CD4-positive, CD25-positive, alpha-beta regulatory T cell (primary cell): ENCODE data around the gene NFIX. TPM values are rescaled to one million over a fixed set of nuclear protein-coding genes. Genes with fewer than 3 reads are reported as not detected.
A peak's percentile ranks its signal among the peaks of the same experiment; 100 is the strongest.

Experiments used
- ATAC-seq, 2 donors: fragments of 150-1000 bp; cut with Tn5 transposase; one replicate each; pipeline ENCODE4 v1.10.0; 2021; ENCODE audit warnings: low read depth in 2 of 2, moderate number of reproducible peaks in 2 of 2, moderate library complexity in 1 of 2
- DNase-seq, 3 donors: peaks; one replicate each; pipeline versions ENCODE4 v3.0.0 to v3.0.0-alpha.2; 2012 to 2022; ENCODE audit warnings: mixed read lengths in 1 of 3
- H3K27ac ChIP-seq: one replicate; pipeline ENCODE4 v1.7.0; 2013; ENCODE audit warnings: mild to moderate bottlenecking, low read length; ENCODE audit not compliant: insufficient read depth, poor library complexity, severe bottlenecking
- H3K27me3 ChIP-seq: one replicate; pipeline ENCODE4 v1.7.0; 2013; ENCODE audit warnings: low read length; ENCODE audit not compliant: control insufficient read depth, insufficient read depth
- H3K36me3 ChIP-seq: one replicate; pipeline ENCODE4 v1.7.0; 2013; ENCODE audit warnings: mild to moderate bottlenecking, low read length, moderate library complexity; ENCODE audit not compliant: control insufficient read depth, insufficient read depth
- H3K4me1 ChIP-seq: 2 replicates; pipeline ENCODE4 v1.7.0; 2013; ENCODE audit warnings: mild to moderate bottlenecking, low read length; ENCODE audit not compliant: insufficient read depth, control insufficient read depth, poor library complexity, severe bottlenecking
- H3K4me3 ChIP-seq: one replicate; pipeline ENCODE4 v1.7.0; 2013; ENCODE audit warnings: low read depth, mild to moderate bottlenecking, low read length, moderate library complexity
- H3K9me3 ChIP-seq, 2 experiments: 1 replicate in 1 of 2; 2 replicates in 1 of 2; pipeline ENCODE4 v1.7.0; 2013; ENCODE audit warnings: low read length in 2 of 2, mild to moderate bottlenecking in 1 of 2, moderate library complexity in 1 of 2; ENCODE audit not compliant: control insufficient read depth in 2 of 2
- H3K27ac Mint-ChIP-seq, 3 donors: one replicate each; pipeline ENCODE4 v1.8.0; 2020 to 2022; ENCODE audit warnings: mild to moderate bottlenecking in 3 of 3, mixed read lengths in 3 of 3, moderate library complexity in 2 of 3
- H3K27me3 Mint-ChIP-seq: one replicate; pipeline ENCODE4 v1.8.0; 2022; ENCODE audit warnings: mild to moderate bottlenecking, mixed read lengths
- H3K36me3 Mint-ChIP-seq: one replicate; pipeline ENCODE4 v1.8.0; 2020; ENCODE audit warnings: mixed read lengths
- H3K4me1 Mint-ChIP-seq, 4 donors: one replicate each; pipeline ENCODE4 v1.8.0; 2020 to 2022; ENCODE audit warnings: mixed read lengths in 4 of 4, mild to moderate bottlenecking in 1 of 4
- H3K4me3 Mint-ChIP-seq, 4 donors: one replicate each; pipeline ENCODE4 v1.8.0; 2020 to 2022; ENCODE audit warnings: mild to moderate bottlenecking in 4 of 4, mixed read lengths in 4 of 4, moderate library complexity in 3 of 4
- H3K9me3 Mint-ChIP-seq, 7 donors: one replicate each; pipeline ENCODE4 v1.8.0; 2020 to 2022; ENCODE audit warnings: mixed read lengths in 7 of 7, mild to moderate bottlenecking in 3 of 7, moderate library complexity in 2 of 7
- polyA plus RNA-seq, 4 donors: library from polyadenylated mRNA; unstranded; fragments of 300-500 nt; fragmentation: Illumina TruSeq; gene quantifications; one replicate each; pipeline ENCODE4 v1.2.3, GENCODE V29; 2021
- total RNA-seq: library from RNA; stranded (reverse); gene quantifications from one replicate; pipeline ENCODE4 v1.2.3, GENCODE V29; 2022

Gene NFIX
- total and polyA plus RNA-seq, 5 donors from 2014 or later: 0.15 to 1.2 TPM; not detected in 3

DNA sequence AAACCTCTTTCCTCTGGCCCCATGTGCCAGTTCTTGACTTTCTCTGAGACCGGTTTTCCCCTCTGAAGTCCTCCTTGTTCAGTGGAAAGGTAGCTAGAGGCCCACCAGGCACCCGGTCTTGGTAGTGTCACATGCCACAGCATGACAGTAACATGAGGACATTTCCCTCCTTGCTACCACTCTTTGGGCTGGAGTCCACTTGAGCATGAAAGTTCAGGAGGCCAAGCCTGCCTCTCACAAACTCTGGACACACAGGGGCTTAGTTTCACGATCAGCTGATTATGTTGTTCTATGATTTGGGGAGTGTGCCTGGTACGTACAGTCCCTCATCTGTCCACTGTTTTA lies 45.6 kb downstream of the NFIX start:
- H3K36me3 ChIP-seq: no peaks in the 10 kb centered on the region
- no peaks in the 10 kb centered on the region for H3K36me3 Mint-ChIP-seq
- peaks cover 0 to 4% (median 2%) of the 10 kb centered on the region in 4 donors for H3K4me1 Mint-ChIP-seq
- DNase-seq: no peak
- H3K27me3 Mint-ChIP-seq: peaks cover 8% of the 10 kb centered on the region
- no peak overlapping the region for H3K4me3 ChIP-seq
- no peaks in the 10 kb centered on the region for H3K4me1 ChIP-seq
- no peaks in the 10 kb centered on the region for H3K9me3 ChIP-seq
- no peaks in the 10 kb centered on the region for H3K27me3 ChIP-seq
- H3K9me3 Mint-ChIP-seq: peaks cover 0 to 2% (median 0%) of the 10 kb centered on the region in 7 donors
- no peak for ATAC-seq
- no peak overlapping the region for H3K4me3 Mint-ChIP-seq
- H3K27ac ChIP-seq: no peak overlapping the region
- H3K27ac Mint-ChIP-seq: peak overlapping the region in 1 of 3 donors; percentile 6

DNA sequence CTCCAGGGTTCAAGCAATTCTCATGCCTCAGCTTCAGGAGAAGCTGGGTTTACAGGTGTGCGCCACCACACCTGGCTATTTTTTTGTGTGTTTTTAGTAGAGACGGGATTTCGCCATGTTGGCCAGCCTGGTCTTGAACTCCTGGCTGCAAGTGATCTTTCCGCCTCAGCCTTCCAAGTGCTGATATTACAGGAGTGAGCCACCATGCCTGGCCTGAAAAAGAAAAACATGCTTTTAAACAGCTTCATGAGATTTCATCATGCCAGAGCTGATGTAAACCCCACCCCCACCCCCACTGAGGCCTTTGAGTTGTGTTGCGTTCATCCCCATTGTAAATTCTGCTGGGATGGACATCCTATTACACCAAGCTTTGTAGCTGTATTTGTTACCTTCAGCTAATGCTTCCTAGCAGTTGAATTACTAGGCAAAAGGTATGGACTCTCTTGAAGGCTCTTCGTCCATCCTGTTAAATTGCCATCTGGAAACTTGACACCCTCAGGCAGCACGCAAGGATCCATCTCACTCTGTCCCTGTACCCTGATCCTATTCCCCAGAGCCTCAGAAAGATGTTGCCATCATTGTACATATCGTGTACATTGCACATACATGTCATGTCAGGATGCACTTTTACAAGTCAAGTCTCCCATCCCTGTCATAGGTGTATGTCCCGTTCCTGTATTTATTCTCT lies 47.3 kb downstream of the NFIX start:
- no peaks in the 10 kb centered on the region for H3K36me3 ChIP-seq
- ATAC-seq: no peak
- no peak for DNase-seq
- H3K27me3 ChIP-seq: no peaks in the 10 kb centered on the region
- no peaks in the 10 kb centered on the region for H3K4me1 ChIP-seq
- peaks cover 0 to 2% (median 0%) of the 10 kb centered on the region in 7 donors for H3K9me3 Mint-ChIP-seq
- no peaks in the 10 kb centered on the region for H3K9me3 ChIP-seq
- H3K27ac Mint-ChIP-seq: peak overlapping the region in 1 of 3 donors; percentile 72
- H3K27me3 Mint-ChIP-seq: peaks cover 8% of the 10 kb centered on the region
- H3K4me3 Mint-ChIP-seq: no peak overlapping the region
- H3K4me3 ChIP-seq: no peak overlapping the region
- no peaks in the 10 kb centered on the region for H3K36me3 Mint-ChIP-seq
- H3K27ac ChIP-seq: no peak overlapping the region
- H3K4me1 Mint-ChIP-seq: peaks cover 0 to 4% (median 2%) of the 10 kb centered on the region in 4 donors

DNA sequence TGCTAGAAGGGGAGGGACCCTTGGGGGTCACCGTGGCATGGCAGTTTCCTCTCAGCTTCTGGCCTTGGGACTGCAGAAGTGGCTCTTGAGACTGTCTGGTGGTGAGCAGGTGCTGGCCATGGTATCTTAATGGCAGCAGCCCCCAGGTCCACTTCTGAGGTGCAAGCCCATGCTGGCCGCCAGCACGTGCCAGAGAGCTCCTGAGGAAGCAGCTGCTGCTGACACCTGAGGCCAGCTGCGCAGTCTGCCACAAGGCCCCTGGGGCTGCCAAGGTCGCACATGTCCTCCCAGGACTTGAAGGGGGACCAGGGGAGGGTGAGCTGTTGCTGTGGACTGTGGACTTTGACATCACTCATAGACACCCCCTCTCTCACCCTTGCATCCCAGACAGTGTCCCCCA lies 48.0 kb downstream of the NFIX start:
- Mint-ChIP-seq H3K4me3 (no peak overlapping the region), H3K27me3 (peaks cover 8% of the 10 kb centered on the region), H3K27ac (peak overlapping the region in 1 of 3 donors; percentile 72), H3K36me3 (no peaks in the 10 kb centered on the region), H3K9me3 (peaks cover 0 to 2% (median 0%) of the 10 kb centered on the region in 7 donors), H3K4me1 (peaks cover 0 to 4% (median 2%) of the 10 kb centered on the region in 4 donors)
- Histone ChIP-seq H3K4me3 (no peak overlapping the region), H3K27ac (no peak overlapping the region), H3K36me3 (no peaks in the 10 kb centered on the region), H3K9me3 (no peaks in the 10 kb centered on the region), H3K4me1 (no peaks in the 10 kb centered on the region), H3K27me3 (no peaks in the 10 kb centered on the region)
- no peak for ATAC-seq
- no peak for DNase-seq

DNA sequence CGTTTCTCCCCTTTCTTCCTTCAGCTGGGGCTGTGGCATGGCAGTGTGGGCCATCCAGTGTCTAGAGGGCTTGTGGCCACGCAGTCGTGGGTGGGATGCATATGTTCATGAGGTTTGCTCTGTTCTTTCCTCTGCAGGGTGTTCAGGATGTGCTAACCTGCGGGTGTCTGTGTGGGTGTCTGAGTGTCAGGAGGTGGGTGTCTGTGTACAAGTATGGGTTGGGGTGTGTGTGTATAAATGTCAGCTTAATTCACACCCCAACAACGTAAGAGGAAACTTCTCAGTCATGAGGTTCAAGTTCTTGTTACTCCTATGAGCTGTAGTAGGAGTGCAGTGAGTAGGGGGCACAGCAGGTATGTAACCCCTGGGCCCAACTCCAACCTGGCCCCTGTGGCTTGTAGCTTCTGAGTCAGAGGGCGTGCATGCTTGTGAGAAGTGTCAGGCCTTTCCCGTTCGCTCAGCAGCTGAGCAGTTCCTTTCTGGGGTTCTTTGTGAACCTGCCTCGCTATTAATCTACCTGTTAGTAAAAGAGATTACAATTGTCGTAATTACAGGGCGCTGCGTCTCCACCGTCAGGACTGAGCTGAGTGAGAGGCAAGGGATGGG lies 49.1 kb downstream of the NFIX start:
- H3K4me3 Mint-ChIP-seq: no peak overlapping the region
- no peaks in the 10 kb centered on the region for H3K9me3 ChIP-seq
- peaks cover 0 to 4% (median 2%) of the 10 kb centered on the region in 4 donors for H3K4me1 Mint-ChIP-seq
- peaks cover 0 to 2% (median 0%) of the 10 kb centered on the region in 7 donors for H3K9me3 Mint-ChIP-seq
- no peaks in the 10 kb centered on the region for H3K4me1 ChIP-seq
- H3K27ac Mint-ChIP-seq: peak overlapping the region in 1 of 3 donors; percentile 74
- no peaks in the 10 kb centered on the region for H3K27me3 ChIP-seq
- peaks cover 8% of the 10 kb centered on the region for H3K27me3 Mint-ChIP-seq
- ATAC-seq (no peak), DNase-seq (no peak)
- no peak overlapping the region for H3K27ac ChIP-seq
- H3K36me3 ChIP-seq: no peaks in the 10 kb centered on the region
- H3K4me3 ChIP-seq: no peak overlapping the region
- no peaks in the 10 kb centered on the region for H3K36me3 Mint-ChIP-seq

DNA sequence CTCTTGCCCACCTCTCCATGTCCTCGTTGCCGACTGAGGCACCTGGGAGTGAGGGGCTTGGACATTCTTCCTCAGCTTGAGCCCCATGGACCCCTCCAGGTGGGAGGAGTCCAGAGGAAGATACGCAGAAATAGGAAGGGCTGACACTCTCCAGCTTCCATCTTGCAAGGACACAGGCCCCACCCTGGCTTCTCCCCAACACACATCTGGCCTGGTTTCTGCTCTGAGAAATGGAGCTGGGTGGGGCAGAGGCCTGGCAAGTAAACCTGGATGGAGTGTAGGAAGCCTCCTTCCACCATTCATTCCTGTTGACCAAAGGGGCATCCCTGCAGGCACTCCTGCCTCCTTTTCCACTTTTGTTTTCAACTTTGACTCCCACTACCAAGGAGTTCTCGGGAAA lies 50.5 kb downstream of the NFIX start:
- Histone ChIP-seq H3K4me3 (no peak overlapping the region), H3K27me3 (no peaks in the 10 kb centered on the region), H3K36me3 (no peaks in the 10 kb centered on the region), H3K27ac (no peak overlapping the region), H3K9me3 (no peaks in the 10 kb centered on the region), H3K4me1 (no peaks in the 10 kb centered on the region)
- H3K4me1 Mint-ChIP-seq: peaks cover 0 to 4% (median 2%) of the 10 kb centered on the region in 4 donors
- DNase-seq (no peak), ATAC-seq (no peak)
- no peak overlapping the region for H3K4me3 Mint-ChIP-seq
- no peaks in the 10 kb centered on the region for H3K36me3 Mint-ChIP-seq
- H3K27ac Mint-ChIP-seq: no peak overlapping the region
- peaks cover 0 to 2% (median 0%) of the 10 kb centered on the region in 7 donors for H3K9me3 Mint-ChIP-seq
- H3K27me3 Mint-ChIP-seq: peaks cover 14% of the 10 kb centered on the region

DNA sequence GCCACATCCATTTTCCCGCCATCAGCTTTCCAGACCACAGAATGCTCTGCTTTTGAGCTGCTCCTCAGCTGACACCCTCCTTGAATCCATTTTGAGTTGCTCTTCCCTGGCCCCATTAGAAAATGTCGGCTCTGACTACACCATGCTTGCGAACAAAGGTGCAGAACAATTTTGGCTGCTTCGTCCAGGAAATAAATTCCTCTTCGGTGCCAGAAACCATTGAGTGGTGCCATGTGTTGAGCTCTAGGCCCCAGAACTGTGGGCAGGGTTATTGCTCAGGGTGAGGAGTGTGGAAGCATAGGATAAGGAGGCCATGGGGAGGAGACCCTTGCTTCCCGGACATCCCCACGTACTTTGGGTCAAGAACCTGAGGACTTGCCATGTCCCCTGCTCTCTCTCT lies 52.1 kb downstream of the NFIX start:
- Histone ChIP-seq H3K4me3 (no peak overlapping the region), H3K9me3 (no peaks in the 10 kb centered on the region), H3K4me1 (no peaks in the 10 kb centered on the region), H3K36me3 (no peaks in the 10 kb centered on the region), H3K27ac (no peak overlapping the region), H3K27me3 (no peaks in the 10 kb centered on the region)
- H3K9me3 Mint-ChIP-seq: peaks cover 0 to 2% (median 0%) of the 10 kb centered on the region in 7 donors
- H3K36me3 Mint-ChIP-seq: no peaks in the 10 kb centered on the region
- H3K4me3 Mint-ChIP-seq: no peak overlapping the region
- DNase-seq (no peak), ATAC-seq (no peak)
- H3K27ac Mint-ChIP-seq: no peak overlapping the region
- peaks cover 0 to 9% (median 2%) of the 10 kb centered on the region in 4 donors for H3K4me1 Mint-ChIP-seq
- peaks cover 24% of the 10 kb centered on the region for H3K27me3 Mint-ChIP-seq

DNA sequence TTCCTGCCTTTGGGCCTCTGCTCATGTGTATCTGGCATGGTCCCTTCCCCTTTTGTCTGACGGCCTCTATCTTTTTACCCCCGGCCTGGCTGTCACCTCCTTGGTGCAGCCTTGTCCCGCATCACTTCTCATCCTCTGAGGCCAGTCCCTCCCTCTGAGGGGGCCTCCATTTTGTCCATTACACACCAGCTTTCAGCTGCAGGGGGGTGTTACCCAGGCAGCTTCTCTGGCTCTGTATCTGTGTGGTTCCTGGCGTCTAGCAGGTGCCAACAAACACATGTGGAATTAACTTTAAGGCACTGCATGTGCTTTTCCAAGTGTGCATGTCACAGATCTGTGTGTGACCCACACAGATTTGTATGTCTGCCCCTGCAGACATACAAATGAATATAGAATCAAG lies 55.0 kb downstream of the NFIX start:
- Mint-ChIP-seq H3K36me3 (no peaks in the 10 kb centered on the region), H3K4me1 (peaks cover 0 to 6% (median 0%) of the 10 kb centered on the region in 4 donors), H3K9me3 (no peaks in the 10 kb centered on the region), H3K27ac (no peak overlapping the region), H3K27me3 (peaks cover 16% of the 10 kb centered on the region), H3K4me3 (no peak overlapping the region)
- no peaks in the 10 kb centered on the region for H3K4me1 ChIP-seq
- H3K27me3 ChIP-seq: no peaks in the 10 kb centered on the region
- no peaks in the 10 kb centered on the region for H3K36me3 ChIP-seq
- H3K27ac ChIP-seq: no peak overlapping the region
- DNase-seq: no peak
- no peaks in the 10 kb centered on the region for H3K9me3 ChIP-seq
- no peak overlapping the region for H3K4me3 ChIP-seq
- no peak for ATAC-seq
